Measurements from ENCODE around the gene ZNF652. TPM values are rescaled to one million over a fixed set of nuclear protein-coding genes. Genes with fewer than 3 reads are reported as not detected.

The ZNF652 gene
- total RNA-seq, 4 donors from 2014 or later, result 58.8 to 124 (median 103) TPM

DNA sequence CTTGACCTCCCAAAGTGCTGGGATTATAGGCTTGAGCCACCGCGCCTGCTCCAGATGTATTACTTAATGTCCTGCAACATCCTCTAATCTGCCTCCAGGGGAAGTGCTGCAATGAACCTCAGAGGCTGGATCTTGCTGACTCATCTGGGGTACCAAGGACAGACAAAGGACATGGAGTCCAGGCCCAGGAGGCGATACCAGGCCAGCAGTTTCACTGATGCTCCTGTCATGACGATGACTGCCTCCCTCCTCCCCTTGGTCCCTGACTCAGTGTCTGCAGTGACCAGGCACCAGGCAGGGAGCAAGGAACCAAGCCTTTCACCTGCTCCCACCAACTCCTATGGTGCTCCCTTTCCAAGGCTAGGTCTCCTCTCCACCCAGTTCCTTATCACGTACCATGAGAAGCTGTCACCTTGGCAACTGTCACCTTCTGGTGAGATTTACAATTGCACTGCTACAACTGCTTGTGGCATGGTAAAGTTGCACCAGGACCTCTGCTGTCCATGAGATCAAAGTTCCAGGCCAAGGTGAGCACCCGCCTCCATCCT lies 109.8 kb downstream of the ZNF652 start:
- intact Hi-C loops (cut with DNase I; ENCODE audit: low total_unique reads), result no loop called here
- DNase-seq (ENCODE audit: low spot score in 2 of 2), result no peak
- 74% methylated on average over 6 of the region's 6 CpGs for WGBS, 2 donors

GRCh38 chr17:49249890-49250522 lies 112.0 kb downstream of the ZNF652 start:
- WGBS, 2 donors, result 87 to 88% methylated on average over 12 of the region's 12 CpGs
- no peak for TF ChIP-seq POLR2A (IDR thresholded peaks at IDR 0.05)
- TF ChIP-seq CTCF (IDR thresholded peaks at IDR 0.05), result no peak
- intact Hi-C loops (cut with DNase I; ENCODE audit: low total_unique reads), result no loop called here
- no peak for DNase-seq (ENCODE audit: low spot score in 2 of 2)
- no peak overlapping the region for H3K4me3 ChIP-seq (ENCODE audit: low read depth, poor library complexity, severe bottlenecking)

More for the DNA sequence above, 109.8 kb downstream of the ZNF652 start:
- TF ChIP-seq CTCF (IDR thresholded peaks at IDR 0.05) (no peak), POLR2A (IDR thresholded peaks at IDR 0.05) (no peak)
- no peak overlapping the region for H3K4me3 ChIP-seq (ENCODE audit: low read depth, poor library complexity, severe bottlenecking)

GRCh38 chr17:49249292-49249794 lies 112.7 kb downstream of the ZNF652 start:
- WGBS, 2 donors, result 15 to 31% methylated on average over 10 of the region's 10 CpGs
- intact Hi-C loops (cut with DNase I; ENCODE audit: low total_unique reads), result no loop called here
- TF ChIP-seq POLR2A (IDR thresholded peaks at IDR 0.05), result no peak
- TF ChIP-seq CTCF (IDR thresholded peaks at IDR 0.05), result no peak
- H3K4me3 ChIP-seq (ENCODE audit: low read depth, poor library complexity, severe bottlenecking), result no peak overlapping the region
- DNase-seq (ENCODE audit: low spot score in 2 of 2), result no peak

DNA sequence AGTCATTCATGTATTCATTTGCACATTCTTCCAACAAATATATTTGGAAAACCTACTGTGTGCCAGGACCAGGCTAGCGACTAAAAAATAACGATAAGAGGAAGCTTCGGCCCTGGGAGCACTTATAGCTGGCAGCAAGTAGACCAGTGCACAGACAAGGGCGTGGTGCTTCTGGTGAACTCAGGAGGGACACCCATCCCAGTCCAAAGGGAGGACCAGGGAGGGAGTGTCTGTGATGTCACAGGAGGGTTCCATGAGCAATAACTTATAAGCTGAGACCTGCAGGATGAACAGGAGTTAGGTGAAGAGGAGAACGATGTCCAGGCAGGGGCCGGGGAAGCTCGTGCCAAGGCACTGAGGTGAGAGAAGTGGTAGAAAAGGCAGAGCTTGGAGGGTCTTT lies 114.1 kb downstream of the ZNF652 start:
- intact Hi-C loops (cut with DNase I; ENCODE audit: low total_unique reads), result no loop called here
- no peak overlapping the region for H3K4me3 ChIP-seq (ENCODE audit: low read depth, poor library complexity, severe bottlenecking)
- TF ChIP-seq POLR2A (IDR thresholded peaks at IDR 0.05) (no peak), CTCF (IDR thresholded peaks at IDR 0.05) (no peak)
- DNase-seq (ENCODE audit: low spot score in 2 of 2), result no peak
- WGBS, 2 donors, result 89 to 90% methylated on average over 7 of the region's 7 CpGs

- intact Hi-C loops (cut with DNase I; ENCODE audit: low total_unique reads), result no loop called here
- H3K4me3 ChIP-seq (ENCODE audit: low read depth, poor library complexity, severe bottlenecking), result no peak overlapping the region
- DNase-seq (ENCODE audit: low spot score in 2 of 2), result no peak
- 88 to 92% methylated on average over 4 of the region's 4 CpGs for WGBS, 2 donors
- no peak for TF ChIP-seq CTCF (IDR thresholded peaks at IDR 0.05)
- no peak for TF ChIP-seq POLR2A (IDR thresholded peaks at IDR 0.05)
These were observed 117.2 kb downstream of the ZNF652 start for GRCh38 chr17:49244839-49245238.

Small RNA genes lying within 50 kb of the gene (microRNA-seq; reads per million reads assigned to microRNA genes)
- gene MIR6129 (ENCODE audit: borderline number of aligned reads in 1 of 2, borderline replicate concordance in 2 of 2), result 0 reads per million in 2 donors

Other genes with a start within 250 kb of the ZNF652 start
- gene B4GALNT2, start 229.5 kb downstream of the ZNF652 start, total RNA-seq, result under 1 TPM; 0.04 to 0.98 (median 0.80) TPM
- gene GNGT2, start 151.7 kb downstream of the ZNF652 start, total RNA-seq, result 1 to 10 TPM in 2 of 4 donors, not detected in 2; 1.1 to 1.7 TPM
- gene ABI3, start 151.5 kb downstream of the ZNF652 start, total RNA-seq, result 1 to 10 TPM; 1.6 to 5.4 (median 4.7) TPM
- gene PHOSPHO1, start 131.5 kb downstream of the ZNF652 start, total RNA-seq, result under 1 TPM in 2 of 4 donors, not detected in 2; 0.34 to 0.36 TPM
- 10 to 100 TPM; 47.0 to 79.0 (median 71.3) TPM for gene PHB1, start 52.6 kb upstream of the ZNF652 start, total RNA-seq
- gene NGFR, start 133.0 kb upstream of the ZNF652 start, total RNA-seq, result 10 to 100 TPM in 3 of 4 donors, 1 to 10 TPM in 1; 3.0 to 40.5 (median 19.1) TPM
- 1 to 10 TPM in 3 of 4 donors, under 1 TPM in 1; 0.34 to 6.6 (median 2.7) TPM for gene NXPH3, start 213.6 kb upstream of the ZNF652 start, total RNA-seq

Measured in lower leg skin (tissue), 4 donors.